ENCODE measurements around the gene GOT1. TPM values are rescaled to one million over a fixed set of nuclear protein-coding genes. Genes with fewer than 3 reads are reported as not detected.

Gene GOT1
- total RNA-seq, 1 experiment from 2014 or later = 51.6 TPM

DNA sequence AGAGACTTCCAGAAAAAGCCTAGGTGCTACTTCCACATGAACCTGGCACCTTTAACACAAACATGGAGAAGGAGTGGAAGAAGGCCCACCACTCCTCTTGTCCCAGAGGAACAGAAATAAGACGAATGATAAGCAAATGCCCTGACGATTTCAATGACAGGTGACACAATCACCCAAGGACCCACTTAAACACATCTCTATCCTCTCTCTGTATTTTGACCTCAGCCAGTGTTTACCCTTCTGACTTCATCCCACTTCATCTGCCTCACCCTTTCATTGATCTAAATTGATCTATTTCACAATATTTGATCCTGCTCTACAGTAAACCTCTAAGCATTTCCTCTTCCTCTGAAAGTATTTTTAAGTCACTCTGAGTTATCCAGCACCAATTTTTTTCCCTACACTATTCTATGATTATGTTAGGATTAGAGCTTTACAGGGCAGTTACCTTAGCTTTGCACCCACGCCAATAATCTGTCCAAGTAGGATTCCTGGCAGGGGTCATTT, 9.1 kb downstream of the GOT1 start:
- POLR2A ChIA-PET = no interaction called here
- H3K4me1 ChIP-seq (ENCODE audit: control insufficient read depth, insufficient read depth, low read length) = no peaks in the 10 kb centered on the region
- H3K27me3 ChIP-seq (ENCODE audit: control insufficient read depth, insufficient read depth, low read length) = no peaks in the 10 kb centered on the region
- no peak for DNase-seq (ENCODE audit: low read depth, low spot score)
- BruUV-seq (replicated peaks) = no TSS peak
- no peaks in the 10 kb centered on the region for H3K9me3 ChIP-seq (ENCODE audit: control insufficient read depth, insufficient read depth, low read depth, low read length)
- intact Hi-C loops (cut with micrococcal nuclease; ENCODE audit: unreplicated experiment) = no loop called here
- no peak overlapping the region for H3K27ac ChIP-seq (ENCODE audit: low read length)
- CTCF ChIA-PET = no interaction called here
- ATAC-seq = no peak
- H3K36me3 ChIP-seq (ENCODE audit: control insufficient read depth, insufficient read depth, low read length) = peaks cover 22% of the 10 kb centered on the region
- H3K4me3 ChIP-seq (ENCODE audit: low read depth in 2 of 2, low read length in 2 of 2) = no peak overlapping the region
- no peak for TF ChIP-seq POLR2AphosphoS5 (IDR thresholded peaks at IDR 0.05; ENCODE audit: low read depth, low read length)
- no peak for TF ChIP-seq SIN3A (IDR thresholded peaks at IDR 0.05; ENCODE audit: borderline replicate concordance, insufficient read depth, low read depth, low read length)
- TF ChIP-seq TCF7L2 (IDR thresholded peaks at IDR 0.05; ENCODE audit: low read depth, low read length) = no peak
- TF ChIP-seq, protein P1, sequence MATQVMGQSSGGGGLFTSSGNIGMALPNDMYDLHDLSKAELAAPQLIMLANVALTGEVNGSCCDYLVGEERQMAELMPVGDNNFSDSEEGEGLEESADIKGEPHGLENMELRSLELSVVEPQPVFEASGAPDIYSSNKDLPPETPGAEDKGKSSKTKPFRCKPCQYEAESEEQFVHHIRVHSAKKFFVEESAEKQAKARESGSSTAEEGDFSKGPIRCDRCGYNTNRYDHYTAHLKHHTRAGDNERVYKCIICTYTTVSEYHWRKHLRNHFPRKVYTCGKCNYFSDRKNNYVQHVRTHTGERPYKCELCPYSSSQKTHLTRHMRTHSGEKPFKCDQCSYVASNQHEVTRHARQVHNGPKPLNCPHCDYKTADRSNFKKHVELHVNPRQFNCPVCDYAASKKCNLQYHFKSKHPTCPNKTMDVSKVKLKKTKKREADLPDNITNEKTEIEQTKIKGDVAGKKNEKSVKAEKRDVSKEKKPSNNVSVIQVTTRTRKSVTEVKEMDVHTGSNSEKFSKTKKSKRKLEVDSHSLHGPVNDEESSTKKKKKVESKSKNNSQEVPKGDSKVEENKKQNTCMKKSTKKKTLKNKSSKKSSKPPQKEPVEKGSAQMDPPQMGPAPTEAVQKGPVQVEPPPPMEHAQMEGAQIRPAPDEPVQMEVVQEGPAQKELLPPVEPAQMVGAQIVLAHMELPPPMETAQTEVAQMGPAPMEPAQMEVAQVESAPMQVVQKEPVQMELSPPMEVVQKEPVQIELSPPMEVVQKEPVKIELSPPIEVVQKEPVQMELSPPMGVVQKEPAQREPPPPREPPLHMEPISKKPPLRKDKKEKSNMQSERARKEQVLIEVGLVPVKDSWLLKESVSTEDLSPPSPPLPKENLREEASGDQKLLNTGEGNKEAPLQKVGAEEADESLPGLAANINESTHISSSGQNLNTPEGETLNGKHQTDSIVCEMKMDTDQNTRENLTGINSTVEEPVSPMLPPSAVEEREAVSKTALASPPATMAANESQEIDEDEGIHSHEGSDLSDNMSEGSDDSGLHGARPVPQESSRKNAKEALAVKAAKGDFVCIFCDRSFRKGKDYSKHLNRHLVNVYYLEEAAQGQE (IDR thresholded peaks at IDR 0.05; ENCODE audit: insufficient read depth in 1 of 2, low read depth in 2 of 2, low read length in 1 of 2) = no peak
- TF ChIP-seq, protein P2, sequence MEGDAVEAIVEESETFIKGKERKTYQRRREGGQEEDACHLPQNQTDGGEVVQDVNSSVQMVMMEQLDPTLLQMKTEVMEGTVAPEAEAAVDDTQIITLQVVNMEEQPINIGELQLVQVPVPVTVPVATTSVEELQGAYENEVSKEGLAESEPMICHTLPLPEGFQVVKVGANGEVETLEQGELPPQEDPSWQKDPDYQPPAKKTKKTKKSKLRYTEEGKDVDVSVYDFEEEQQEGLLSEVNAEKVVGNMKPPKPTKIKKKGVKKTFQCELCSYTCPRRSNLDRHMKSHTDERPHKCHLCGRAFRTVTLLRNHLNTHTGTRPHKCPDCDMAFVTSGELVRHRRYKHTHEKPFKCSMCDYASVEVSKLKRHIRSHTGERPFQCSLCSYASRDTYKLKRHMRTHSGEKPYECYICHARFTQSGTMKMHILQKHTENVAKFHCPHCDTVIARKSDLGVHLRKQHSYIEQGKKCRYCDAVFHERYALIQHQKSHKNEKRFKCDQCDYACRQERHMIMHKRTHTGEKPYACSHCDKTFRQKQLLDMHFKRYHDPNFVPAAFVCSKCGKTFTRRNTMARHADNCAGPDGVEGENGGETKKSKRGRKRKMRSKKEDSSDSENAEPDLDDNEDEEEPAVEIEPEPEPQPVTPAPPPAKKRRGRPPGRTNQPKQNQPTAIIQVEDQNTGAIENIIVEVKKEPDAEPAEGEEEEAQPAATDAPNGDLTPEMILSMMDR (IDR thresholded peaks at IDR 0.05) = no peak
- in situ Hi-C loops (cut with HindIII; ENCODE audit: low pct_unique_long_range_greater_than_20kb, low sequenced_read_pairs) = no loop called here

DNA sequence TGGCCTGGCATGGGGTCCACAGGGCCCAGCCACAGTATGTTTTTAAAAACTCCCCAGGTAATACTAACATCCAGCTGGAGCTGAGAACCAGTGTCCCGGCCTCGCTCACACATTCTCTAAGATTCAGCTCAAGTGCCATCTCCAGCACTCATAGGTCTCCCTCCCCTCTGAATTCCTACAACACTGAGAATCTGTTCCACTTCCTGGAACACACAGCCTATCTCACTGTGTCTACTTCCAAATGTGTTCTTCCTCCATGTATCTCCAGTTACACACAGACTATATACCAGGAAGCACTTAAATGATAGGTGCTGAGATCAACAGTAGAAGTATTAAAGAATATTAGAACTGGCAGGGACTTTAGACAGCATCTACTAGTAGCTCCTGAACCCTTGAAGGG, 10.7 kb downstream of the GOT1 start:
- CTCF ChIA-PET = no interaction called here
- TF ChIP-seq TCF7L2 (IDR thresholded peaks at IDR 0.05; ENCODE audit: low read depth, low read length) = no peak
- TF ChIP-seq, protein P1 (IDR thresholded peaks at IDR 0.05; ENCODE audit: insufficient read depth in 1 of 2, low read depth in 2 of 2, low read length in 1 of 2) = no peak
- no peak for TF ChIP-seq SIN3A (IDR thresholded peaks at IDR 0.05; ENCODE audit: borderline replicate concordance, insufficient read depth, low read depth, low read length)
- TF ChIP-seq, protein P2 (IDR thresholded peaks at IDR 0.05) = no peak
- no peak for TF ChIP-seq POLR2AphosphoS5 (IDR thresholded peaks at IDR 0.05; ENCODE audit: low read depth, low read length)
- Histone ChIP-seq H3K4me1 (ENCODE audit: control insufficient read depth, insufficient read depth, low read length) (no peaks in the 10 kb centered on the region), H3K36me3 (ENCODE audit: control insufficient read depth, insufficient read depth, low read length) (peaks cover 18% of the 10 kb centered on the region), H3K9me3 (ENCODE audit: control insufficient read depth, insufficient read depth, low read depth, low read length) (no peaks in the 10 kb centered on the region), H3K4me3 (ENCODE audit: low read depth in 2 of 2, low read length in 2 of 2) (no peak overlapping the region), H3K27me3 (ENCODE audit: control insufficient read depth, insufficient read depth, low read length) (no peaks in the 10 kb centered on the region), H3K27ac (ENCODE audit: low read length) (no peak overlapping the region)
- in situ Hi-C loops (cut with HindIII; ENCODE audit: low pct_unique_long_range_greater_than_20kb, low sequenced_read_pairs) = no loop called here
- no peak for ATAC-seq
- DNase-seq (ENCODE audit: low read depth, low spot score) = no peak
- POLR2A ChIA-PET = no interaction called here
- BruUV-seq (replicated peaks) = no TSS peak
- intact Hi-C loops (cut with micrococcal nuclease; ENCODE audit: unreplicated experiment) = no loop called here
